Ascending aorta (tissue), 2 donors: ENCODE results near the gene PHF2. TPM values are rescaled to one million over a fixed set of nuclear protein-coding genes. Genes with fewer than 3 reads are reported as not detected.

Experiments
- DNase-seq, 2 donors: peaks; one replicate each; pipeline ENCODE4 v3.0.0-alpha.2; 2019; ENCODE audit warnings: low spot score in 2 of 2
- H3K27ac ChIP-seq, 2 donors: fragments of 200-600 bp; sonication (generic); one replicate each; pipeline ENCODE4 v1.5.1; 2016 to 2017; ENCODE audit warnings: mild to moderate bottlenecking in 1 of 2
- H3K27me3 ChIP-seq: fragments of 200-600 bp; sonication (generic); one replicate; pipeline ENCODE4 v1.5.1; 2017
- H3K36me3 ChIP-seq, 2 donors: fragments of 200-600 bp; sonication (generic); one replicate each; pipeline ENCODE4 v1.5.1; 2016
- H3K4me1 ChIP-seq, 2 donors: fragments of 200-600 bp; sonication (generic); one replicate each; pipeline ENCODE4 v1.5.1; 2016 to 2017; ENCODE audit warnings: mild to moderate bottlenecking in 1 of 2
- H3K4me3 ChIP-seq, 2 donors: fragments of 200-600 bp; sonication (generic); one replicate each; pipeline ENCODE4 v1.5.1; 2016 to 2017; ENCODE audit warnings: mild to moderate bottlenecking in 1 of 2
- H3K9me3 ChIP-seq, 2 donors: fragments of 200-600 bp; sonication (generic); one replicate each; pipeline ENCODE4 v1.5.1; 2016
- intact Hi-C: fragments of 100-400 bp; cut with DNase I; formaldehyde crosslinking; loops from one replicate; pipeline ENCODE4 v1.15.1; 2023
- total RNA-seq: library from RNA; depleted of rRNA; stranded (reverse); fragments of >200 nt; gene quantifications from one replicate; pipeline ENCODE4 v1.1.0, GENCODE V29; 2016
- TF ChIP-seq, protein P1 (sequence below), 3 experiments: fragments of 200-600 bp in 2 of 3; fragments of 450-650 bp in 1 of 3; sonication (generic) in 2 of 3; IDR thresholded peaks; one replicate each; pipeline ENCODE4 v1.5.1; 2016 to 2019; ENCODE audit warnings: antibody characterized with exemption in 3 of 3, mild to moderate bottlenecking in 1 of 3, moderate library complexity in 1 of 3

PHF2 gene
- total RNA-seq, 1 donor from 2014 or later, result 45.1 TPM

DNA sequence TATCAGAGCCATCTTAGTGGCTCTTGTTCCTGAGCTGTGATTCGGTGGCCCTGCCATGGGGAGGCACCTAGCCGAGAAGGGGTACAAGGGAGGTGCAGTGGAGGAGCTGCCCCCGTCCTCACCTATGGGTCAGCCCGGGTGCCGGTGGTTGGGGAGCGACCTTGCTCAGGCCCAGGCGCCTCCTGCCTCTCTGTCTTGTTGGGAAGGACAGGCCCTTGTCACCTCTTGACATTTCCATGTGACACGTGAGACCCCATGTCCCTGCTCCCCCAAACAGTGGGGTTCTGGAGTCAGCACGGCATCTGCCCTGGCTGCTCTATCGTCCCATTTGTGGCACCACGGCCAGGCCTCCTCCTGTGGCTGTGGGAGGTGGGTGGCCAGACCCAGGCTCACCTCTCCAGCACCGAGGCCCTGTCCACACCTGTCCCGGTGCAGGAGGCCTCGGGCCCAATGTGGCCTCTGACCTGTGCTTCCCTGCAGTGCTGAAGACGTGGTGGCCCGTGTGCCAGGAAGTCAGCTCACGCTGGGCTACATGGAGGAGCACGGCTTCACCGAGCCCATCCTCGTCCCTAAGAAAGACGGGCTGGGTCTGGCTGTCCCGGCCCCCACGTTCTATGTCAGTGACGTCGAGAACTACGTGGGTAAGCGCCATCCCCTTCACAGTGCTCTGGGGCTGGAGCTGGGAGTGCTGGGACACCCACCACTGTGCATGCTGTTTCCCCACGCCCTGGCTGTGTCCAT, 68.9 kb downstream of the PHF2 start:
- DNase-seq, result peak in 1 of 2 donors; percentile 47
- Histone ChIP-seq H3K36me3 (peaks cover 55 to 56% of the 10 kb centered on the region in 2 donors), H3K27ac (no peak overlapping the region), H3K4me3 (no peak overlapping the region), H3K27me3 (no peaks in the 10 kb centered on the region), H3K9me3 (no peaks in the 10 kb centered on the region), H3K4me1 (no peaks in the 10 kb centered on the region)
- TF ChIP-seq, protein P1, sequence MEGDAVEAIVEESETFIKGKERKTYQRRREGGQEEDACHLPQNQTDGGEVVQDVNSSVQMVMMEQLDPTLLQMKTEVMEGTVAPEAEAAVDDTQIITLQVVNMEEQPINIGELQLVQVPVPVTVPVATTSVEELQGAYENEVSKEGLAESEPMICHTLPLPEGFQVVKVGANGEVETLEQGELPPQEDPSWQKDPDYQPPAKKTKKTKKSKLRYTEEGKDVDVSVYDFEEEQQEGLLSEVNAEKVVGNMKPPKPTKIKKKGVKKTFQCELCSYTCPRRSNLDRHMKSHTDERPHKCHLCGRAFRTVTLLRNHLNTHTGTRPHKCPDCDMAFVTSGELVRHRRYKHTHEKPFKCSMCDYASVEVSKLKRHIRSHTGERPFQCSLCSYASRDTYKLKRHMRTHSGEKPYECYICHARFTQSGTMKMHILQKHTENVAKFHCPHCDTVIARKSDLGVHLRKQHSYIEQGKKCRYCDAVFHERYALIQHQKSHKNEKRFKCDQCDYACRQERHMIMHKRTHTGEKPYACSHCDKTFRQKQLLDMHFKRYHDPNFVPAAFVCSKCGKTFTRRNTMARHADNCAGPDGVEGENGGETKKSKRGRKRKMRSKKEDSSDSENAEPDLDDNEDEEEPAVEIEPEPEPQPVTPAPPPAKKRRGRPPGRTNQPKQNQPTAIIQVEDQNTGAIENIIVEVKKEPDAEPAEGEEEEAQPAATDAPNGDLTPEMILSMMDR (IDR thresholded peaks at IDR 0.05), result no peak
- intact Hi-C loops, result no loop called here

DNA sequence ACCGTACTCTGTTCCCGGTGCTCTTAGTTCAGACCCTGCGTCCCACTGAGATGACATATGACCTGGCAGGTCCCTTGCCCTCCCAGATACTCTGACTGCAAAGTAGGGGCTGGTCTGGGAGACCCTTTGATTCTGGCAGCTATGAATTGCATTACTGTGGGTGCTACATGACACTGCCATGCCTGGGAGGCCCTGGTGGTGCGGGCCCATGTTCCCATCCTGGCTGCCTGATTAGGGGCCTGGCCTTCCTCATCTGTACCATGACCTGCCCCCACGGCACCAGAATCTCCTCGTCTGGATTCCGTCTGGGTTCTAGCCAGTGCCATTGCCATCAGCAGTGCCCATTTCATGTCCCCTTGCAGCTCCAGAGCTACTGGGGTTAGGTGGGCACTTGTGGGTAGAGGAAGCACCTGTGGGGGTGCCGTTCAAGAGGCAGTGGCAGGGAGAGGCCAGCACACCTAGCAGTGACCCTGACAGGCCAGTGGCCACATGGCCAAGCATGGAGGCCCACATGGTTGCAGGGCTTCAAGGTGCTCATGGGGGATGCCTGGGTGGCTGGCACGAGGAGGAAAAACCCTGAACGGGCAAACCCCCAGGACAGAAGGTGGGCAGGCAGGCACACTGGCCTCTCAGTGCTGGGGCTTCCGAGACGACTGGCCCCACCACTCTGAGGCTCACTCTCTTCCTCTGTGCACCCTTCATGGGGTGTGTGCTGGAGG, 69.7 kb downstream of the PHF2 start:
- Histone ChIP-seq H3K9me3 (no peaks in the 10 kb centered on the region), H3K27me3 (no peaks in the 10 kb centered on the region), H3K4me3 (no peak overlapping the region), H3K4me1 (no peaks in the 10 kb centered on the region), H3K27ac (no peak overlapping the region), H3K36me3 (peaks cover 56 to 63% of the 10 kb centered on the region in 2 donors)
- TF ChIP-seq, protein P1 (IDR thresholded peaks at IDR 0.05), result no peak
- intact Hi-C loops, result no loop called here
- DNase-seq, result peak in 1 of 2 donors; percentile 47

DNA sequence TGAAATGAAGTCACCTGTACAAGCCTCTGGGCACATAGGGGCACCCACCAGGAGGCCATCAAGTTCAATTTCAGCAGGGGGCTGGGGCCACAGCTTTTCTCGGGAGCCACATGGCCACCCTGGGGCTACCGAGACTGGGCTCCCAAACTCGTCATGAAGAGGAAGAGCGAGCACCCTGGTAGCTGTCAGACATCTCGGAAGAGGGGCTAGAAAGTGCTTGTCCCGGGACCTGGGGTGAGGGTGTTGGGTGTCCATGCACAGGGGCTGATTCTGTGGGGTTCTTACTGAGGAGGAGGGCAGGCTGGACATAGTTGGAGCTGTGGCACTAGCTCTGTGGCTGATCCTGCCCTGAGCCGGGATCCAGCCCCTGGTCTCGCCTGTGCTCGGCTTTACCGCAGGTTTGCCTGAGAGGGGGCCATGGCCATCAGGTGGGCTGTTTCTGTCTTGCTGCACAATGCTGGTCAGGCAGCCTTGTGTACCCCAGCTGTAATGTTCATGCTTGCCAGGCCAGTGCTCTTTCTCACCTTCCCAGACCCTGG, 70.3 kb downstream of the PHF2 start:
- DNase-seq, result peak in 1 of 2 donors; percentile 37
- intact Hi-C loops, result no loop called here
- Histone ChIP-seq H3K27ac (no peak overlapping the region), H3K4me1 (no peaks in the 10 kb centered on the region), H3K36me3 (peaks cover 60 to 70% of the 10 kb centered on the region in 2 donors), H3K4me3 (no peak overlapping the region), H3K9me3 (no peaks in the 10 kb centered on the region), H3K27me3 (no peaks in the 10 kb centered on the region)
- TF ChIP-seq, protein P1 (IDR thresholded peaks at IDR 0.05), result no peak

DNA sequence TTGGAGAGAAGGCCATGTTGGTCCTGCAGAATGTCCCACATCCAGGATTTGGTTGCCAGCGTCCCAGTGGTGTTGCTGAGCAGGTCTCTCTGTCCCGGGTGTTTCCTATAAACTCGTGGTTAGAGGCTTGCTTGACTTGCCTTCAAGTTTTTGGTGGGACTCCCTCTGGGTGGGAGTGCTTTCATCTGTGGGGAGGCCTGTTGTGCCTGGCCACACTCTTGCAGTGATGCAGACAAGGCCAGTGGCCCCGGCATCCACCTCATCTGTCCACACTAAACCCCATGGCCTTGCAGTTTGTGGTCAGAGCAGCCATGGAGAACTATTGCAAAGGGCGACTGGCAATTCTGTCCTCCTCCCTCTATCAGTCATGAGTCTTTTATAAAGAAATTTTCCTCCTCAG, 71.8 kb downstream of the PHF2 start:
- peaks cover 69 to 79% of the 10 kb centered on the region in 2 donors for H3K36me3 ChIP-seq

DNA sequence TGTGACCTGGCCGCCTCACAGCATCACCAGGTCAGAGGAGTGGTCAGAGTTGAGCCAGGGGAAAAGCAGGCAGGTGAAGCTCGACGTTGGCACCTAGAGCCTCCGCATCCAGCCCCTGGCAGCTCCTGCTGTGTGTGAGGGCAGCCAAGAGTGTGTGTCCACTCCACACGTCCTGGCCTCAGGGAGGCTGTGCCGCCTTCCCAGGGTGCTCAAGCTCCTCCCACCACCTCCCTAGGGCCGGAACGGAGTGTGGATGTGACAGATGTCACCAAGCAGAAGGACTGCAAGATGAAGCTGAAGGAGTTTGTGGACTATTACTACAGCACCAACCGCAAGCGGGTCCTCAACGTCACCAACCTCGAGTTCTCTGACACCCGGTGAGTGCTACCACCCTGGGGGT, 72.5 kb downstream of the PHF2 start:
- Histone ChIP-seq H3K27ac (no peak overlapping the region), H3K27me3 (no peaks in the 10 kb centered on the region), H3K4me3 (no peak overlapping the region), H3K4me1 (no peaks in the 10 kb centered on the region), H3K36me3 (peaks cover 67 to 83% of the 10 kb centered on the region in 2 donors), H3K9me3 (no peaks in the 10 kb centered on the region)
- TF ChIP-seq, protein P1 (IDR thresholded peaks at IDR 0.05), result no peak
- intact Hi-C loops, result no loop called here
- peak in 1 of 2 donors; percentile 37 for DNase-seq

More for the DNA sequence above, 71.8 kb downstream of the PHF2 start:
- H3K4me1 ChIP-seq, result no peaks in the 10 kb centered on the region
- H3K27me3 ChIP-seq, result no peaks in the 10 kb centered on the region
- H3K27ac ChIP-seq, result no peak overlapping the region
- H3K9me3 ChIP-seq, result no peaks in the 10 kb centered on the region
- peak in 1 of 2 donors; percentile 35 for DNase-seq
- intact Hi-C loops, result no loop called here
- no peak overlapping the region for H3K4me3 ChIP-seq
- TF ChIP-seq, protein P1 (IDR thresholded peaks at IDR 0.05), result no peak
